ENCODE data around the gene HPCAL1.

DNA sequence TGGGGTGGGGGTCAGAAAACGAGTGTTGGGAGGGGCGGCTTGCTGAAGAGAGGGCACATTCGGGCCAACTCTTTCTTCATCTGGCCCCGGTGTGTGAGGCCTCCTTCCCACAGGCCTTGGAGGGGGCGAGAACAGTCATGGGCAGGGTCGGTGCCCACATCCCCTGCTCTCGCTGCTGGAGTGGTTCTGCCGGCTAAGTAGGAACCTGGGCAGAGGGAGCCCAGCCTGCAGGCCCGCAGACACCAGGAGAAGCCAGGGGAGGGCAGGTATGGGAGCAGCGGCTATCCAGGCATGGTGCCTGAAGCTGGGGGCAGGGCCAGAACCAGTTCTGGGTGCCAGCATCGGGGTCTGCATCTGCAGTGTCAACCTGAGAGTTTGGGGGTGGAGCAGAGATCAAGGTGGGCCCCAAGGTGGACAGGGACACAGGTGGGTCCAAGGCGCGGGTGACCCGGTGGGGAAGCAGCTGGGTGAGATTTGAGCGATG, 46.6 kb upstream of the HPCAL1 start:
- TF ChIP-seq POLR2A (IDR thresholded peaks at IDR 0.05) (no peak), CTCF (IDR thresholded peaks at IDR 0.05) (no peak)

Data from lower leg skin (tissue), 3 donors.